SK-N-MC (cell line): Measurements from ENCODE around the gene OR7G1.

Source experiments
- DNase-seq: peaks from one replicate; pipeline ENCODE4 v3.0.0-alpha.2; 2011; ENCODE audit warnings: low read depth, low spot score
- H3K27ac ChIP-seq: fragments of 200-600 bp; sonication (generic); 2 replicates; pipeline ENCODE4 v1.5.1; 2016; ENCODE audit warnings: mixed run types
- H3K36me3 ChIP-seq: fragments of 200-600 bp; sonication (generic); 2 replicates; pipeline ENCODE4 v1.6.1; 2017; ENCODE audit warnings: antibody characterized with exemption, low read length, mixed read lengths; ENCODE audit not compliant: insufficient read depth
- H3K4me3 ChIP-seq: fragments of 200-600 bp; sonication (generic); 2 replicates; pipeline ENCODE4 v1.5.1; 2016
- H3K9ac ChIP-seq: fragments of 200-600 bp; sonication (generic); 2 replicates; pipeline ENCODE4 v1.8.0; 2017; ENCODE audit warnings: mixed run types, mixed read lengths; ENCODE audit not compliant: insufficient read length
- H3K9me3 ChIP-seq: fragments of 200-600 bp; sonication (generic); 2 replicates; pipeline ENCODE4 v1.6.1; 2017; ENCODE audit warnings: low read depth, mild to moderate bottlenecking, antibody characterized with exemption, low read length, moderate library complexity, mixed read lengths
- EZH2 ChIP-seq: fragments of 200-600 bp; sonication (generic); IDR thresholded peaks from one replicate; pipeline ENCODE4 v1.6.1; 2017; ENCODE audit warnings: antibody characterized with exemption
- FOXP2 ChIP-seq: optimal IDR thresholded peaks from 2 replicates; pipeline ENCODE3; 2011; ENCODE audit warnings: mild to moderate bottlenecking, moderate library complexity; ENCODE audit not compliant: insufficient read depth; ENCODE audit errors: extremely low read length, control extremely low read depth
- POLR2AphosphoS5 ChIP-seq: IDR thresholded peaks from 2 replicates; pipeline ENCODE4 v1.6.1; 2012; ENCODE audit warnings: mild to moderate bottlenecking, low read depth, low read length, borderline replicate concordance

The OR7G1 gene

DNA sequence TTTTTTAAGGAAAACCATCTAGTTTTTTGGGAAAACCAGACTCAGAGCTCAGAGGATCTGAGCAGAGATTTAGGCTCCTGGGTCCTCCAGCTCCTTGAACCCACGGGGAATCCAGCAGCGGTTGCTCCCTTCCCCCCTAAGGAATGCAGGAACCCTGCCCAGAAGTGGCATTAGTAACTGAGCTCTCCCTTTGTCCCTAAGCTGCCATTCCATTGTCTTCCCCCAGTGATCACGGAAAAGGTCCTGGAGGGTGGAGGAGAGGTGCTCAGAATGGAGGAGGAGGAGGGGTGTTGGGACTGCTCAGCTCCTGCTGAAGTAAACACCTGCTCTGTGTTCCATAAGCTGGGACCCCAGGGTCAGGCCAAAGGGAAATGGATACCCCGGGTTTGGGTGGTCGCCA lies 45.5 kb downstream of the OR7G1 start:
- Histone ChIP-seq H3K4me3 (no peak overlapping the region), H3K27ac (no peak overlapping the region), H3K9ac (no peak overlapping the region), H3K36me3 (no peaks in the 10 kb centered on the region), H3K9me3 (no peaks in the 10 kb centered on the region)
- no peak for DNase-seq
- no peak for TF ChIP-seq FOXP2
- TF ChIP-seq POLR2AphosphoS5 = no peak
- TF ChIP-seq EZH2 = no peak

DNA sequence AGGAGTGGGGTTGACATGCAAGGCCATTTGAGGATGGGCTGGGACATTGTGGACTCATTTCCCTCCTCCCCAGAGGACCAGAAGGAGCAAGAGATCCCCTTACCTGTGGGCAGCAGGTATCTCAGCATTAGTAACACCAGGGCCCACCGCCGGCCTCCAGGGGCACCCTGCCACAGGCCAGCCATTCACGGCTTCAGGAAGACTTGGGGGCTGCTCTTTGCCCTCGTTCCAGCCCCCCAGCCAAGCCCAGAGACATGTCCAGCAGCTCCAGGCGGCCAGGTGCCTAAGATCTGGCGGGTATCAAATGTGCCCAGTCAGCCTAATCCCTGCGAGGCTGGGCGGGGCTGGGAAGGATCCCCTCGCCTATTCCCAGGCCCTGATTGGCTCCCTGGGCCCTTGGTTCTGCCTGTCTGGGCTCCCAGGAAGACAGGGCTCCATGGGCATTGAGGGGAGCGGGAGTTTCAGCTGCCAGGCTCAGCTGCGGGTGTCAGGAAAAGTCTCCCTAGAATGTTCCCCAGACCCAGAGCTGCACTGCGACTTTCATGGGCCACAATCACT lies 50.0 kb downstream of the OR7G1 start:
- DNase-seq = no peak

More for the DNA sequence above, 50.0 kb downstream of the OR7G1 start:
- Histone ChIP-seq H3K9ac (no peak overlapping the region), H3K4me3 (no peak overlapping the region), H3K36me3 (no peaks in the 10 kb centered on the region), H3K27ac (no peak overlapping the region), H3K9me3 (no peaks in the 10 kb centered on the region)
- TF ChIP-seq FOXP2 (no peak), EZH2 (no peak), POLR2AphosphoS5 (no peak)
